ENCODE data around the gene MT1E.
"Not testable (repeated sequence)": the region's sequence is repeated elsewhere in the genome, so short reads cannot be mapped to it uniquely, and the experiment has no call there.

MT1E gene

DNA sequence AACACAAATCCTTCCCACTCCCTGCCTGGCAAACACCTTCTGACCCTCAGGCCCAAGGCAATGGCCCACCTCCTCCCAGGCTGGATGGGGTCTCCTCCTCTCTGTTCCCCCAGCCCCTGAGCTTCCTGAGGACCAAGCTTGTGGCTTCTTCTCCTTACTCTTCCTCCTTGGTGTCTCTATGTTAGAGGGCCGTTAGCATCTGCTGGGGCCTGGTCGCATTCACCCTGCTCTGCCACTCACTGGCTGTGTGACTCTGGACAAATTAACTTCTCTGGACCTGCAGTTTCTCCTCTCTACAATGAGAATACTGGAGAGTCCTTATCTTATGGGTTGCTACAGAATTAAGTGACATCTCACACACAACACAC lies 17.9 kb upstream of the MT1E start:
- no peak for DNase-seq

GRCh38 chr16:56608043-56608875 lies 17.3 kb upstream of the MT1E start, which contains the start of gene MT2A:
Gene MT2A (plus strand): TSS chr16:56608584. CDS start chr16:56608656, 72 bp downstream.
- DNase-seq: peak; percentile 66

DNA sequence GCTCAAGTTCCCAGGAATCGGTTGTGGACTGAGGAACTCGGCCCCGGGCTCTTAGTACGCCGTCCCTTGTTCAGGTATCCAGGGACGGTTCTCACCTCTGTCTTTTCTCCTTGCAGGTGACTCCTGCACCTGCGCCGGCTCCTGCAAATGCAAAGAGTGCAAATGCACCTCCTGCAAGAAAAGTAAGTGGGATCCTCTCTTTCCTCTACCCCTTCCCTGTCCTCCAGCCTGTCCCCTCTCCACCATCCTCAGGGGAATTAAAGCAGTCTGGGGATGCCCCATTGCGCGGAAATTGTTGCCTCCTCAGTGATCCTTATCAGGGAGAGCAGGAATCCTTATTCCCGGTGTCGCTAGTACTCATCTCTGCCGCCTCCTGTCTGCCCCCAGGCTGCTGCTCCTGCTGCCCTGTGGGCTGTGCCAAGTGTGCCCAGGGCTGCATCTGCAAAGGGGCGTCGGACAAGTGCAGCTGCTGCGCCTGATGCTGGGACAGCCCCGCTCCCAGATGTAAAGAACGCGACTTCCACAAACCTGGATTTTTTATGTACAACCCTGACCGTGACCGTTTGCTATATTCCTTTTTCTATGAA lies 16.6 kb upstream of the MT1E start:
- DNase-seq: no peak

- no peak for DNase-seq
Measured at GRCh38 chr16:56609463-56609921, 16.1 kb upstream of the MT1E start.

- no peak for DNase-seq
Measured at GRCh38 chr16:56610017-56610608, 15.5 kb upstream of the MT1E start.

- no peak for DNase-seq
Measured at GRCh38 chr16:56610609-56611111, 14.9 kb upstream of the MT1E start.

GRCh38 chr16:56611281-56611833 lies 14.2 kb upstream of the MT1E start:
- no peak for DNase-seq

DNA sequence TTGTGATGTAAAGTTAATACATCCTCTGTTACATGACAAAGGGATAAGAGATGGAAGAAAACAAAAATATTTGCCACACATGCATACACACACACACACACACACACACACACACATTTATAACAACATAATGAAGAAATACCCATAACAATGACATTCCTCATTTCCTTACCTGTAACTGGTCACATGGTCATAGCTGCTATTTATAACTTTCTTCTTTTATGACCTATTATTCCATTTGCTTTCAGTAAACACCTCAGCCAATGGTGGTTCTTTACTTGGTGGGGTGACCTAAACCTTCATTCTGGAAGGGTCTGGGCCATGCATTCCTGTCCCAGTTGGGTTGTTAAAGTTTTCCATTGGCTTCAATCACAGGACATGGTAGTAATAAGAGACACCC lies 11.9 kb upstream of the MT1E start:
- DNase-seq: no peak

DNA sequence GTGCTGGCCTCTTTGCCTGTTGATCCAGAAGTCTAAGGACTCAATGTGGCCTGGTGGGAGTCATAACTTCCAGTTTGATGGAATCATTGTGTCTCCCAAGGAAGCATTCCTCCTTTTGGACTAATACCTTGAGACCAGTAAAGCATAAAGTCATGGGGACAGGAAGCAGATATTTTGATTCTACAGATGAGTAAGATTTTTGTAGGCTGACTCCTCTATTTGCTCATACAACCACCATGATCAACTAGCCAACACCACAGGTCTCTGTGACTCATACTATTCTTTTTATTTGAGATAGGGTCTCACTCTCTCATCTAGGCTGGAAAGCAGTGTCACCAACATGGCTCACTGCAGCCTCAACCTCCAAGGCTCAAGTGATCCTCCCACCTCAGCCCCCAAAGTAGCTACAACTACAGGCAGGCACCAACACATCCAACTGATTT lies 11.0 kb upstream of the MT1E start:
- DNase-seq: no peak

DNA sequence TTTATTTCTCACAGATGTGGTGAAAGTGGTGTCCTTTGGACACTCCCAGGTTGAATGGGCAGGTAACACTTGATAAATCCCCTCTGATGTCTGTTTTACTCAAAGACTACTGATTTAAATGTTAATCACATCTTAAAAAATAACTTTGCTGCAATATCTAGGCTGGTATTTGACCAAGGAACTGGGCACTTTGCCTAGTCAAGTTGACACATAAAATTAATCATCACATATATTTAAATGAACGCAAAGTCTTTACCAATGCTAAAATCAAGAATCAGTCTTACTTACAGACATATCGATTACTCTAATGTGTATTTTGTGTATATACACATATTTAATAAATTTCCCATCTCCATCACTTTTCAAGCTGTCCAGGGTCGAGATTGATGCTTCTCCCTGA lies 10.2 kb upstream of the MT1E start:
- no peak for DNase-seq

- DNase-seq: no peak
Measured at GRCh38 chr16:56616608-56617211, 8.9 kb upstream of the MT1E start.

DNA sequence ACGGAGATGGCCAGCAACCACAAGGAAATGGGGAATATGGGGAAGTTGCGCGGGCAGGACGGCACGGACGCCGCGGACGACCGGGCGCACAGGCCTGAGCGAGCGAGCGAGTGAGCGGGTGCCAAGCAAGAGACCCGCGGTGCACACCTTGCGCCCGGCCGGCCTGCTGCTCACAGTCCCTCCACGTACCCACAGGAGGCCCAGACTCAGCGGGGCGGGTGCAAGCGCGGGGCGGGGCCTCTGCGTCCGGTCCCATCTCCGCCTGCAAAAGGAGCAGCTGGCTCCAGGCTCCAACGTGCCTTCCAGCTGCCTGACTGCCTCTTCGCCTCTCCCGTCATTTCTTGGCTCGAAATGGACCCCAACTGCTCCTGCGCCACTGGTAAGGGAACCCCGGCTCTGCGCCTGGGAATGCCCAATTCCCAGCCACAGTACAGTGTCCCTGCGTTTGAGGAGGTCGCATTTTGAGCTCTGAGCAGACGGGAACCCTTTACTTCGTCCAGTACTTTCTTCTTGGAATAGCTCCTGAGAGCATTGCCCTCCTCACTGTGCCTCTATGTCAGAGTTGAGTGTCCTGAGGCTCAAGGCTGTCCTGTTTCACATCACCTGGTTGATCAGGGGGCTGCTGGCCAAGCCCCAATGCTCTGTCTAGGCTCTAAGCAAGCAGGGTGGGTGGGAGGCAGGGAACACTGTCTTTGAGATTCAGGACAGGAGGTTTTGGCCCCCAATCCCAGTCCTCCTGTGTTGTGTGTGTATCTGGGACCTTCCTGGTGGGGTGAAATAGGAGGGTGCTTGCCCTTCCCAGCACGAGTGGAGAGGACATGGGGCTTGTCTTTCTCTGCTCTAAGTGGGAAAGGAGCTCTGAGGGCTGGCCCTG lies 8.1 kb upstream of the MT1E start:
- no peak for DNase-seq

- DNase-seq: no peak
Measured at GRCh38 chr16:56618138-56618537, 7.4 kb upstream of the MT1E start.

DNA sequence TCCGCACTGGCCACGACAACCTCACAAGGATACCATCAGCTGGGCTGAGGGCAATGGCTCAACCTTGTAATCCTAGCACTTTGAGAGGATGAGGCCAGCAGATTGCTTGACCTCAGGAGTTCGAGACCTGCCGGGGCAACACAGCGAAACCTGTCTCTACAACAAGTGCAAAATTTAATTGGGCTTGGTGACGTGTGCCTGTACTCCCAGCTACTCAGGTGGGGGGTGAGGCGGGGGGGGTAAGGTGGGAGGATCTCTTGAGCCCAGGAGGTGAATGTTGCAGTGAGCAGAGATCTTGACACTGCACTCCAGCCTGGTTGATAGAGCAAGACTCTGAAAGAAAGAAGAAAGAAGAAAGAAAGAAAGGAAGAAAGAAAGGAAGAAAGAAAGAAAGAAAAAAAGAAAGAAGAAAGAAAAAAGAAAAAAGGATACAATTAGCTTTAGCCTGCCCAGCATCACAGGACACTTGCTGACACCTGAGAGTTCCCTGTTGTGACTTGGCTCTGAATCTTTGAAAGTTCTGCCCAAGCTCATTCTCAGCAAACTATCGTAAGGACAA lies 5.2 kb upstream of the MT1E start:
- DNase-seq: no peak

DNA sequence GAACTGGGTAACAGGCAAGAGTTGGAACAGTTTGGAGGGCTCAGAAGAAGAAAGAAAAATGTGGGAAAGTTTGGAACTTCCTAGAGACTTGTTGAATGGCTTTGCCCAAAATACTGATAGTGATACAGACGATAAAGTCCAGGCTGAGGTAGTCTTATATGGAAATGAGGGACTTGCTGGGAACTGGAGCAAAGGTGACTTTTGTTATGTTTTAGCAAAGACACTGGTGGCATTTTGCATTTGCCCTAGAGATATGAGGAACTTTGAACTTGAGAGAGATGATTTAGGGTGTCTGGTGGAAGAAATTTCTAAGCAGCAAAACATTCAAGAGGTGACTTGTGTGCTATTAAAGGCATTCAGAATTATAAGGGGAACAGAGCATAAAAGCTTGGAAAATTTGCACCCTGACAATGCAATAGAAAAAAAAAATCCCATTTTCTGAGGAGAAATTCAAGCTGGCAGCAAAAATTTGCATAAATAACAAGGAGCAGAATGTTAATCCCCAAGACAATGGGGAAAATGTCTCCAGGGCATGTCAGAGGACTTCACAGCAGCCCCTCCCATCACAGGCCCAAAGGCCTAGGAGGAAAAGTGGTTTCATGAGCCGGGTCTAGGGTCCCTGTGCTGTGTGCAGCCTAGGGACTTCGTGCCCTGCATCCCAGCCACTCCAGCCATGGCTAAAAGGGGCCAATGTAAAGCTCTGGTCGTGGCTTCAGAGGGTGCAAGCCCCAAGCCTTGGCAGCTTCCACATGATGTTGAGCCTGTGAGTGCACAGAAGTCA lies 3.7 kb upstream of the MT1E start:
- not testable (repeated sequence) for DNase-seq

DNA sequence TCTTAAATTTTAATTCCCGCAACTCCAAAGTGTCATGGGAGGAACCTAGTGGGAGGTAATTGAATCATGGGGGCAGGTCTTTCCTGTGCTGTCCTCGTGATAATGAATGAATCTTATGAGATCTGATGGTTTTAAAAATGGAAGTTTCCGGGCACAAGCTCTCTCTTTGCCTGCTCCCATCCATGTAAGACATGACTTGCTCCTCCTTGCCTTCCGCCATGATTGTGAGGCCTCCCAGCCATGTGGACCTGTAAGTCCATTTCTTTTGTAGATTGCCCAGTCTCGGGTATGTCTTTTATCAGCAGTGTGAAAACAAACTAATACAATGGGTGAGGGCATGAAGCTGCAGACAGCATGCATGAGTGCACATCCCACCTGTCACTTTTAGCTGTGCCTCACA lies 2.4 kb upstream of the MT1E start:
- not testable (repeated sequence) for DNase-seq

DNA sequence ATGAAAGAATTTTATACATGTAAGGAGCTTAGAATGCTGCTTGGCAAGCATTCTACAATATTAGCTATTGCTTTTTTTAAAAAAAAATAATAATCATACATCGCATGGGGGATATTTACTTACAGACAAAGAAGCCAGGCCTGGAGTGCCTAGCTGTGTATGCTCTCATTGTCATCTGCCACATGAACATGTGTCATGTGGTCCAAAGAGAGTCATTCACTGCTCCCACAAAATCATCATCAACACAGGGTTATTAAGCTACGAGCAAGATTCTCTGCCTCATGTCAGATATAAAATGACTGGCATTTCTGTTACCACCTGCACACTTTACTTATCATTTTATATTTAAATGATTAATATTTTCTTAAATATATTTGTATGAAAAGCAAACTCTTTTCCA lies 1.9 kb upstream of the MT1E start:
- DNase-seq: no peak

GRCh38 chr16:56625943-56626654 lies 518 bp downstream of the MT1E start:
- no peak for DNase-seq

DNA sequence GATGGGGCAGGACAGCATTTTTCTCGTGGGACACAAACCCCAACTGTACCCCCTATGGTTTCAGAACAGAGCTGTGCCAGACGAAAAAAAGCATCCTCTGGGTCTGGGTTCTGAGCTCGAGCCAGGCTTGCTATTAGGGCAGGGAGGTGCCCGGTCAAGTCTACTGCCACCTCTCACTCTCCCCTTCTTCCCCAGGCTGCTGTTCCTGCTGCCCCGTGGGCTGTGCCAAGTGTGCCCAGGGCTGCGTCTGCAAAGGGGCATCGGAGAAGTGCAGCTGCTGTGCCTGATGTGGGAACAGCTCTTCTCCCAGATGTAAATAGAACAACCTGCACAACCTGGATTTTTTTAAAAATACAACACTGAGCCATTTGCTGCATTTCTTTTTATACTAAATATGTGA lies 1.1 kb downstream of the MT1E start:
- no peak for DNase-seq

Data from NCI-H1048 (cell line).